GM13976 (cell line): ENCODE measurements around the gene NUMA1.

Experiments used
- DNase-seq: peaks from one replicate; pipeline ENCODE4 v3.0.0; 2012; ENCODE audit warnings: low spot score
- CTCF ChIP-seq: IDR thresholded peaks from 2 replicates; pipeline ENCODE4 v1.5.1; 2012; ENCODE audit warnings: borderline replicate concordance, mild to moderate bottlenecking; ENCODE audit not compliant: insufficient read depth; ENCODE audit errors: extremely low read depth, missing control alignments, control extremely low read depth
- in situ Hi-C: fragments of 300-500 bp; cut with MboI; formaldehyde crosslinking; loops from one replicate; pipeline ENCODE4 v1.12.0; 2022; ENCODE audit warnings: low sequenced_read_pairs, mixed read lengths, inconsistent platforms; ENCODE audit not compliant: unreplicated experiment

Gene NUMA1

GRCh38 chr11:71955898-71956456 lies 124.4 kb downstream of the NUMA1 start:
- DNase-seq: no peak
- in situ Hi-C loops: no loop called here
- no peak for TF ChIP-seq CTCF
